NCI-H1092 treated with DMSO at 0.1 percent for 48 hours (cell line): ENCODE data around the gene ZNF334.

ENCODE experiments used
- DNase-seq: peaks from one replicate; lab custom pipeline; 2025; lab: John Stamatoyannopoulos, UW

The ZNF334 gene

GRCh38 chr20:46545827-46546138 lies 32.4 kb upstream of the ZNF334 start:
- DNase-seq, result no peak

DNA sequence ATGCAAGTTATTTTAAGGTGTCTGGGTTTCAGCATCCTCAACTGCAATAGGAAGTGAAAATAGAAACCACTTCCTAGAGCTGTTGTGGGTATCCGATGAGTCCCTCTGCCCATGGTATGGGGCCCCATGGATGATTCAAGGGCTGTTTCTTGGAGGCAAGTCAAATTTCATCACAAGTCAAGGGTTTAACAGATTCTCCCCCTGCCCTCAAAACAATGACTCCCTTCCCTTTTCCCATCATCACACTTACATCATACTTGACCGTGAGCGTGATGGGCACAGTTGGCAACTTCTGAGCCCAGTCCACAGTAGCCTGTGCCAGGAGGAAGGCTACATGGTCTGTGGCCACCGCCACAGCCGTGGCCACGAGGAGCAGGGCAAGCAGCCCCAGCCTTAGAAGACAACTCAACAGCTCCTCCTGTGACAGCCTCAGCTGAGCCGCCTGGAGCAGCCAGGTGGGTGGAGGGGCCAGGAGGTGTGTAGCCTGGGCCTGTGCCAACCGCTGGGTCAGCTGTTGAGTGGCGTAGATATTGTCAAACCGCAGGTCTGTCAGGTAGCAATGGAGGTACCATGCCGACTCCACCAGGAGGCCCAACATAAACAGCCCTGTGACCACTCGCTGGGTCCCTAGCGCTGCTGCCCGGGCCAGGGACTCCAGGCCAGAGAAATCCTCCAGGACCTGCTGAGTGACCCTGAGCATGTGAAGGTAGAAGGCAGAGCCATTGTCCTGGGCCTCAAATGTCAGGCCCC lies 31.9 kb upstream of the ZNF334 start:
- no peak for DNase-seq

DNA sequence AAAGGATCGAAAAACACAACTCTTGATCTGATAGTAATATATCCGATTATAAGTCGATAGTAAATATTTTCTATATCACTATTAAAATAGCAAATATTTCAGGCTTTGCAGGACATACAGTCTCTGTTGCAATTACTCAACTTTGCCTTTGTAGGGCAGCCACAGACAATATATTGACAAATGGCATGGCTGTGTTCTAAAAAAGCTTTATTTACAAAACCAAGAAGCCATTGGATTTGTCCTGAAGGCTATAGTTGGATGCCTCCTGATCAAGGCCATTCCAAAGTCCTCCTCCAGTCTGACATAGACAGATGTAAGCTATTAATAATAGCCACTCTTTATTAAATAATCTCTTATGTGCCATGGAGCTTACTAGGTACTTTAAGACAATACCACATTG lies 31.2 kb upstream of the ZNF334 start:
- DNase-seq, result no peak

- DNase-seq, result no peak
These were observed 30.6 kb upstream of the ZNF334 start for GRCh38 chr20:46543959-46544358.

DNA sequence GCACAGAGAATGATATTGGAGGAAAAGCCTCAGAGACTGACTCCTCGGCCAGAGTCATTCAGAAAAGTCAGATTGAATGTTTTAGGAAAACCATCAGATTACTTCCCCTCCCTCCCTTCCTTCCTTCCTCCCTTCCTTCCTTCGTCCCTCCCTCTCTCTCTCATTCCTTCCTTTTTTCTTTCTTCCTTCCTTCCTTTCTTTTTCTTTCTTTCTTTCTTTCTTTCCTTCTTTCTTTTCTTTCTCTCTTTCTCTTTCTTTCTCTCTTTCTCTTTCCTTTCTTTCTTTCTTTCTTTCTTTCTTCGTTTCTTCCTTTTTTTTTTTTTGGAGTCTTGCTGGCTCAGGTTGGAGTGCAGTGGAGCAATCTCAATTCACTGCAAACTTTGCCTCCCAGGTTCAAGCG lies 29.7 kb upstream of the ZNF334 start:
- DNase-seq, result no peak

GRCh38 chr20:46541229-46541935 lies 28.0 kb upstream of the ZNF334 start:
- no peak for DNase-seq

DNA sequence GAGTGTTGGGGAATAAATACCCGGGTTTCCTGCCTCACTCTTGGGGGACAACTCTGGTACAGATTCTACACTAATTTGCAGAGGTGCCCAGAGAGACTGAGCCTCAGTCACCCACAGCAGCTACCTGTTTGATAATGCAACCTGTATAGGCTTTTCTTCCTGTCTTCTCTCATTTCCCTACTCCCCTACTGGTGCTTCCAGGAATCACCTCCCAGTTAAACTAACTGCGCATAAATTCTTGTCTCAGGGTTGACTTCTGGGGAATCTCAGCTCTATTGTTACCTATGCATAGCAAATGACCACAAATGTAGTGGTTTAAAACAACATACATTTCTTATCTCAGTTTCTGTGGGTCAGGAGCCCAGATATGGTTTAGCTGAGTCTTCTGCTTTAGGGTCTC lies 25.8 kb upstream of the ZNF334 start:
- no peak for DNase-seq

DNA sequence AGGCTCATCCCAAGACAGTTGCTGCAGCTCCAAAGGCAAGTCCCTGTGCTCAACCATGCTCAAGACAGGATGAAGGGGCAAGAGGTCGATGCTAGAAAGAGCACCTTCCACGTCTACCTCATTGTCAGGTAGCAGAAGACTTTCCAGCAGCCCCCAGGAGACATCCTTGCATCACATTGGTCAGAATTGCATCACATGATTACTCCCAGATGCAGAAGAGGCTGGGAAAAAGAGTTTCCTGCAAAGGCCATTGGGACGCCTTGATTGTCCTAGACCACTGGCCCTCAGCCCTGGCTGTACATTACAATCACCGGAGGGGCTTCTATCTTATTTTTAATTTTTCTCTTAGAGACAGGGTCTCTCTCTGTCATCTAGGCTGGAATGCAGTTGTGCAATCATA lies 17.3 kb upstream of the ZNF334 start:
- no peak for DNase-seq

DNA sequence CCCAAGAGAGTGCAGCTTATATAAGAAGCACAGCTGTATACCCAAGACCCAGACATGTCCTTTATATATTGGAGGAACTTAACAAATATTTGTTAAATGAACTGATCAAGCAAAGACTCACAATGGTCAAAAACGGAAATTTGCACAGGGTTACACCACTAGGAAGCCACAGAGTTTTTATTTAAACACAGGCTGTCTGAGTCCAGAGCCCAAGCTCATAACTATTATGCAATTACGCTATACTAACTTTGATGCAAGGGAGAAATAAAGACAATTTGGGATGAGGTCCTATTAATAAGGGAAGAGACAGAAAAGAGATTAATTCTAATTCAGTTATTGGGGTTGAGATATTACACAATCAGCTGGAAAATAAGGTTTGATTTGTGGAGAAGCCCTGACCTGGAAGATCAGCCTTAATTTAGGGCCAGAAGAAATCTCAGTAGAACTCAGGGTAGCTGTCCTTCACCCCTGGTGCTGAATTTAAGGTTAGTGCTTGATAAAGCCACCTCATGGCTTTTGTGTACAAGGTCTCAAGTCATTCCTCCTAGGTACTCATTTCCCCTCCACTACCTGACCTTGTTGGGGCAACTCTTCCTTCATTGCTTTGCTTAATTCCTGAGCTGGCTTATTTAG lies 10.5 kb upstream of the ZNF334 start:
- no peak for DNase-seq

DNA sequence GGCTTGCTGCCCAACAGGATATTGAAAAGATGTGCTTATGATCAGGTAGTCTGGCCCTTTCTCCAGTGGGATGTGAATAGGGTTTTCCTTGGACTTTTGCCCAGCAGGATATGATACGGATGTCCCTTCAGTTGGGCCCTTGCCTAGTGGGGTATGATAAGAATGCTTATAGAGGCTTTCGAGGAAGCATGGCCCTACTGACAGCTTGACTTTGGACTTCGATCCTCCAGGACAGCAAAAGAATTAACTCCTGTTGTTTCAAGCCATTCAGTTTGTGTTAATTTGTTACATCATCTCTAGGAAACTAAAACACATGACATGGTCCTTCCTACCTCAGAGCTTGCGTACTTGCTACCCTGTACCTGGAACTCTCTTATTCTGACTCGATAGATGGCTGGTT lies 9.7 kb upstream of the ZNF334 start:
- DNase-seq, result no peak

- peak; percentile 54 for DNase-seq
These were observed 7.7 kb upstream of the ZNF334 start for GRCh38 chr20:46520976-46521579.

- DNase-seq, result no peak
These were observed 7.2 kb upstream of the ZNF334 start for GRCh38 chr20:46520540-46520939.

- DNase-seq, result no peak
These were observed 6.2 kb upstream of the ZNF334 start for GRCh38 chr20:46519471-46520068.

DNA sequence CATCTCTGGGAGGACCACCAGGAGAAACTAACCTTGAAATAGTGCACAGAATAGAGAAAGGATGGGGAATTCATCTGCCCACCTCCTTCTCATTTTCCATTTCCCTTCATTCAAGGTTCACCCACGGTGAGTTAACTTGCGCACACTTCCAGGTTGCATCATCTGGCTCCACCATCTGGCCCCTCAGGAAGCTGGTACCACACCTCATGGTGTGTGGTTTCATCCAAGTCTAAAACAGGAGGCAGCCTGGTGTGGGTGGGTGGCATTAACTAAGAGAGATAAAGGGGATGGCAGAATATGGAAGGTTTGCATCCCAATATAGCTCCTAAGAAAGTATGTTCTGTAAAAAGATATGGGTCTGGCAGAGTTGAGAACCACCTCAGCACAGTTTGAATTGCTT lies 3.8 kb downstream of the ZNF334 start:
- no peak for DNase-seq

DNA sequence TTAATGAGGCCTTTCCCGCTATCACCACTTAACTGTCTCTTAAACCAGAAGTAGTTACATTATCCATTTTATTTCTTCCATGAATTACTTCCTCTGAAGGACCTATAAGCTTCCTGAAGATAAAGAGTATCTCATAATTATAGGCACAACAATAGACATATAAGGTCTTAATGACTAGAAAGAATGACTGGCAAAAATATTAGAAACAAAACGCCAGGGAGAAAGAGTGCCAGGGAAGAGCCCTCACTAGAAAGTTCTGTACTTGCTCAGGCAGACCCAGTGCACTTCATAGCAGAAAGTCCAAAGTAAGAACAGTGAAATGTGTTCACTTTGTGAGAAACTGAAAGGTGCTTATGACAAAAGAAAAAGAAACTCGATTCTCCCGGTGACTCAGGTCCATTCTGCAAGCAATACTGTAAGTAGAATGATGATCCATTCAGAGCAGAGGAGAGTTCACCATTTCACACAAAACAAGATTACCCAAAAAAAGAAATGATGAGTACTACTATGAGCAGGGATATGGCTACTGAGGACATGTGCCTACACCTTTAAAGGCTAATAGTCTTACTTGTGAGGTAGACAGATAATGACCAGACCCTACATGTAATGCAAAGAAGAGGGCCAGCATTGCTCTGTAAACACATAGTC lies 5.5 kb downstream of the ZNF334 start:
- DNase-seq, result no peak

DNA sequence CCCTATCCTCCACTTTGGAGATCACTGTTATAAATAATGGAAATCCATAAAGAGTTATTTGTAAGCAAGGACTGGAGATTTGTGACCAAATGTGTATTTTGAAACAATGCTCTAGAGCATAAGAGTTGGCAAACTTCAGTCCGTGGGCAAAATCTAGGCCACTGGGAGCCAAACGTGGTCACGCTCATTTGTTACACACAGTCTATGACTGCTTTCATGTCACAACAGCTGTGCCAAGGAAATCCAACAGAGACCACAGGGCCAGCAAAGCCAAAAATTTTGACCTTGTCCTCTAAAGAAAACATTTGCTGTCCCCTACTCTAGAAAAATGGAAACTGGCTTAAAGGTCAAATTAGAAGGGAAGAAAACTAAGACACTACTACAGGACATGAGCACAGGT lies 7.9 kb downstream of the ZNF334 start:
- no peak for DNase-seq

GRCh38 chr20:46501961-46502360 lies 11.4 kb downstream of the ZNF334 start:
- DNase-seq, result no peak

GRCh38 chr20:46501337-46501942 lies 11.9 kb downstream of the ZNF334 start:
- DNase-seq, result no peak

GRCh38 chr20:46494077-46494476 lies 19.3 kb downstream of the ZNF334 start:
- no peak for DNase-seq

DNA sequence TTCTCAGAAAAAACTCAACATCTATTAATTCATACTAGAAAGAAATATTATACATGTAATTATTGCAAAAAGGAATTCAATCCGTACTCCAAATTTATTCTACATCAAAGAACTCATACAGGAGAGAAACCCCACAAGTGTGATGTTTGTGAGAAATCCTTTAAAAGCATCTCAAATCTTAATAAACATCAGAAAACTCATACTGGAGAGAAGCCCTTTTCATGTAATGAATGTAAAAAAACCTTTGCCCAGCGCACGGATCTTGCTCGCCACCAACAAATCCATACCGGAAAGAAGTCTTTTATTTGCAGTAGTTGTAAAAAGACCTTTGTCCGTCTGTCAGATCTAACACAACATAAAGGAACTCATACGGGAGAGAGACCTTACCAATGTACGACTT lies 22.0 kb downstream of the ZNF334 start:
- no peak for DNase-seq

DNA sequence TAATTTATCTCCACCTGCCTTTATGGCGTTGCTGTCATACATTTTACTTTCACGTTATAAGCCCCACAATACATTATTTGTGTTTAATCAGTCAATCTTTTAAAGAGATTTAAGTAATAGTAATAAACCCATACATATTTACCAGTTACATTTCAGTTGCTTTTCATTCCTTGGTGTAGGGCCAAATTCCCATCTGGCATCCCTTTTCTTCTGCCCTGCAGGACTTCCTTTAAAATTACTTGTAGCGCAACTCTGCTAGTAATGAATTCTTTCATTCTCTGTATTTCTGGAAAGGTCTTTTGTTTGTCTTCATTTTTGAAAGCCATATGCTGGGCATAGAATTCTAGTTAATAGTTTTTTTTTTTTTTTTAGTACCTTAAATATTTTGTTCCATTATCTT lies 24.9 kb downstream of the ZNF334 start:
- DNase-seq, result no peak

GRCh38 chr20:46487628-46488027 lies 25.7 kb downstream of the ZNF334 start:
- DNase-seq, result no peak
